HG03520 (cell line): ENCODE results near the gene PRKACG.

Source experiments
- ATAC-seq: cut with Tn5 transposase; IDR thresholded peaks from one replicate; pipeline ENCODE4 v1.9.1; 2021; ENCODE audit warnings: mild to moderate bottlenecking, moderate library complexity; ENCODE audit not compliant: unreplicated experiment

The PRKACG gene

GRCh38 chr9:68983522-68984424, 30.1 kb downstream of the PRKACG start:
- ATAC-seq, result peak; percentile 36

- ATAC-seq, result no peak
Measured at GRCh38 chr9:68983008-68983411, 30.9 kb downstream of the PRKACG start.

DNA sequence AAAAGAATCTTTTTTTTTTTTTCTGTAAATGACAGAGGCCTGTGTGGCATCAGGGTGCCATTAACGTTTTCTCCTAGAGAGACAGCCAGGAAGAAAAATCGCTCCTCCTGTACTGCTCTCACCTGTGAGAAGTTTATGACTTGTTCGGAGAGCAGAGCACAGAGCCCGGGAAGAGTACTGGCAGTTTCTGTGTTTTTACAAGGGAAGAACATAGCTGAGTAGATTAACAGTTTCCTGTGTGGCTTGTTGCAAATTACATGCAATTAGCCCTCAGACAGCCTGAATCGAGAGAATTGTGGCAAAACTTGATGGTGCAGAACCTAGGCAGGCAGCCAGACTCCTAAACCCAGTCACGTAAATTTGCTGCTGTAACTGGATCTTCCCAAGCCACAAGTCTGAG, 32.1 kb downstream of the PRKACG start:
- peak; percentile 47 for ATAC-seq

- no peak for ATAC-seq
Measured at GRCh38 chr9:68980341-68980914, 33.5 kb downstream of the PRKACG start.

DNA sequence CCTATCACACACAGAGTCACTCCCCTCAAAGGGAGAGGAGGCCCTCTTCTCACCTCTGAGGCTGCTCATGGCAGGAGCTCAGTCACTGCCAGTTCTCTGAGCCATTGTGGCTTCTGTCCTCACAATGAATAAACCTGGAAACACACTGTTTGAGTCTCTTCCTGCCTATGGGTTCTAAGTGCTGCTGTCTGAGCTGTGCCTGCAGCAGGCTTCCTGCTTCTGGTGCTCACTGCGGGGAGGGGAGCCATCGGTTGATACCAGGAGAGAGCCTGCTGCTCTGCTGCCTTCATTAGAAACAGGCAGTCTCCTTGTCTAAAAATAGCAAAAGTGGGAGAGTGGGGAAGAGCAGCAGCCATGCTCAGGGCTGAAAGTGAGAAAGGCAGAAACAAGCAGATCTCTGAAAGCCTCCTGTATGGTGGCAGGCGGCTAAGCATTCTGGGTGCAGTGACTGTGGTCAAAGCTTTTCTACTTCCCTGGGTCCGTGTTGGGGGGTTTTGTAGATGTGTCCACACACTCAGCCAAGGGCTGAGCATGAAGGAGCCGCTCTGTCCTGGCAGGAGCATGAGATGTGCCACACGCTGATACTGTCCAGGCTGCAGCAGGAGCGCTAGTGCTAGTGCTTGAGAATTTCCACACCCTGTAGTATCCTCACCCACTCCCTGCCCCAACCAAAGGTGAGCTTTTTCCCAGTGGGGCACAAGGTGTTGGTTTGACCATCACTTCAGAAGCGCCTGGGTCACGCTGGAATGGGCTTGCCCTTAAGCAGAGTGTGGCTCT, 34.2 kb downstream of the PRKACG start:
- no peak for ATAC-seq

GRCh38 chr9:68978501-68978900, 35.4 kb downstream of the PRKACG start:
- no peak for ATAC-seq

- ATAC-seq, result no peak
Measured at GRCh38 chr9:68978066-68978465, 35.8 kb downstream of the PRKACG start.

DNA sequence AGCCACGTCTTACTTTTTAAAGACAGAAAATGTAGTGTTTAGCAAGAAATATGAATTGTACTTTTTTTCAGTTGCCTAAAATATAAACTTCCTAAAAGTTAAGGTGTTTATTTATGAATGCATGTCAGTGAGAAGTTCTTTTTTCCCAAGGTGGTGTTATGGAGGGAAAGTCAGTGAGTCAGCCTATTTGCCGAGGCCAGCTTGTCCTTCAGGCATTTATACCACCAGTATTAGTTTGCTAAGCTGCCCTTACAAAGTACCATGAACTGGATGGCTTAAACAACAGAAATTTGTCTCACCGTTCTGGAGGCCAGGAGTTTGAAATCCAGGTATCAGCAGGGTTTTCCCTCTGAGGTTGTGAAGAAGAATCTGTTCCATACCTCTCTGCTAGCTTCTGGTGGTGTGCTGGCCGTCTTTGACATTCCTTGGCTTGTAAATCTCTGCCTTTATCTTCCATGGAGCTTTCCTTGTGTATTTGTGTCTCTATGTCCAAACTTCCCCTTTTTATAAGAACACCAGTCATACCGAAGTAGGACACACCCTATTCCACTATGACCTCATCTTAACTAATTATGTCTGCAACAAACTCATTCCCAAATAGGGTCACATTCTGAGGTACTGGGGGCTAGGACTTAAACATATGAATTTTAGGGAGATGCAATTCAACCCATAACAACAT, 38.4 kb downstream of the PRKACG start:
- no peak for ATAC-seq

- ATAC-seq, result no peak
Measured at GRCh38 chr9:68974901-68975300, 39.0 kb downstream of the PRKACG start.

- ATAC-seq, result peak; percentile 98
Measured at GRCh38 chr9:68974431-68974830, 39.5 kb downstream of the PRKACG start.

DNA sequence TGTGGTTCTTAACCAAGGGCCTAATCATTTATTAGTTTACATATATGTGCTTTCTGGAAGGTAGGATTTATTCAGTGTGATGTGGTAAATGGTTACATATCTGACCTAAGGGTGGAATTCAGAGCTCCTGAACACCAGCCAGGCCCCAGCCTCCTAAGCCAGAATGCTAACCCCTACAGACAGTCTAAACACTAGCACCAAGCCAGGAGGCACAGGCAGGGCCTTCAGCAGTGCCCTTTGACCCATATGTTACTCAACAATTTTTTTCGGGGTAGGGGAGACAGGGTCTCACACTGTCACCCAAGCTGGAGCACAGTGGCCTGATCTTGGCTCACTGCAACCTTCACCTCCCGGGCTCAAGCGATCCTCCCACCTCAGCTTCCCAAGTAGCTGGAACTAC, 40.3 kb downstream of the PRKACG start:
- no peak for ATAC-seq

DNA sequence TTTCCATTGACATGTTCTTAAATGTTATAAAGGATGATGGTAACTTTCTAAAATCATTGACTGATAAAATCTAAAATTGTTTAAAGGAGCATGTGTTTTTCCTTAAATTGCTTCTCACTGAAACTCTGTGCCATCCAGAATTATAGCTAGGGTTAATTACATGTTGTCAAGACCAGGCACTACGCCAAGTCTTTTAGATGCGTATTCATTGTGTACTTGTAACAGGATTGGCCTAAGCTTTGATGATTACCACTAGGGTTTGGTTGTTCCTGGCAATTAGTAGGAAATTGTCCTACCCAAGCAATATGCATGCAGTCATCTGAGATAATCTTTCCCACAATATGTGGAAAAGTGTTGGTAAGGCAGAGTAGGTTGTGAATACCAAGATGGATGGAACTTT, 43.8 kb downstream of the PRKACG start:
- no peak for ATAC-seq

GRCh38 chr9:68969538-68969937, 44.4 kb downstream of the PRKACG start:
- ATAC-seq, result no peak

DNA sequence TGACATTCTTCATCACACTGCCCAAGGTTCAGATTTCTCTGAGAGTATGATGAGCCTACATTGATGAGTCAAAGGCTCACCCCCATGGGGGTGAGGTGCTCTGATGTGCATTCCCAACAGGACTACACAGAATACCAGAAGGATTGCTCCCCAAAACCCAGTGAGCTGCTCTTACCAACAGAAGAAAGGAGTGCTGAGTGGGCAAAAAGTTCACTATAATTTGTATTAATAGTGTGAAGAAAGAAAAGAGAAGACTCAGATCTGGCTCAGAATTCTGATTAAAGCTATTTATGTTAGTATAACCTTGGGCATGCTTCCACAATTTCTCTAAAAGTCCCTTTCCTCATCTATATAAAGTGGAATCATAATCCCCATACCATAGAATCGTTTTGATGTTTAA, 46.1 kb downstream of the PRKACG start:
- no peak for ATAC-seq

DNA sequence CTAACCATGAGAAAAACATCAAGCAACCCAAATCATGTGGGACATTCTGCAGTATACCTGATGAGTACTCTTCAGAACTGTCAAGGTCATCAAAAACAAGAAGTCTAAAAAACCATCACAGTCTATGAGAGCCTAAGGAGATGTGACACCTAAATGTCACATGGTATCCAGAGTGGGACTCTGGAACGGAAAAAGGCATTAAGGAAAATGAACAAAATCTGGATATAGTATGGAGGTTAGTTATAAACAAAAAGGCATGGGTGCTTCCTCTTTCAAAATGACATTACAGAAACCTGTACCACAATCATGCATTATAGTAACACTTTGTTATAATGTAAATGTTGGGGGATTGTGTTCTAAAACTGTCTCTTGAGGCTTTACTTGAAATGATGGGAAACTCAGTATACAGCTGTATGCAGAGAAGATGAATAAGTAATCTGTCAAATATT, 47.4 kb downstream of the PRKACG start:
- no peak for ATAC-seq

DNA sequence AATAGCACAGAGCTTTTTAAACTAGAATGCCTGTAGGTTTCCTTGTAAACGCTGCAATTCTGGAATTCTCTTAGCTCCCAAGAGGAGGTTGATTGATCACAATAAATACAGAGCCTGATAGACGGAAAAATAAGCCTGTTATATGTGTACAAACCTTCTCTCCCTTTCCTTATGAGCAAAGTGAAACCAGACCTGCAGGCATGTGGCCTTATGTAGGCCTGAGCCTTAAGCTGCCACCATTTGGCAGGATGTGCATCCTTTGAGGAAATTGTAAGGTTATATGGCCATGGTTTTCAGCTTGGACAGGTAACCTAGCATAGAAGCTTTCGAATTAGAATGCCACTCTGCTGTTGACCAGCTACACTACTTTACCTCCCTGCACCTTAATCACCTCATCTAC, 49.1 kb downstream of the PRKACG start:
- ATAC-seq, result no peak

DNA sequence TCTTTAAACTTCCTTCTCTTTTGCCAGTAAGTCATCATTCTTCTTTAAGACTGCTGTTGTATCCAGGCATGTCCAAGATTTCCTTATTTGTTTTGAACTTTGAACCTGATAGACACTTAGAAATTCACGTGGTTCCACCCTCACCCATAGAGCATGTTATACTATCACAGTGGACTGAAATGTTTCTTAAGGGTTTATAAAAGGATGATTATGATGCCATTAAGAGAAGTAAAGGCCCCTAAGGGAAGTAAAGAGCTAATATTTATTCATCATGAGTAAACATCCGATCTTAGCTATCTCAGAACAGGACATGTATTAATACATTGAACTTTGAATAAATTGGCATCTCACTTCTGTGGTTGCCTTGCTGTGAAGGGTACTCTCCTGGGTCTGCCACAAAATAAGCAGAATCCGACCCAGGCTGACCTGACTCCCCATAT, 49.8 kb downstream of the PRKACG start:
- no peak for ATAC-seq

DNA sequence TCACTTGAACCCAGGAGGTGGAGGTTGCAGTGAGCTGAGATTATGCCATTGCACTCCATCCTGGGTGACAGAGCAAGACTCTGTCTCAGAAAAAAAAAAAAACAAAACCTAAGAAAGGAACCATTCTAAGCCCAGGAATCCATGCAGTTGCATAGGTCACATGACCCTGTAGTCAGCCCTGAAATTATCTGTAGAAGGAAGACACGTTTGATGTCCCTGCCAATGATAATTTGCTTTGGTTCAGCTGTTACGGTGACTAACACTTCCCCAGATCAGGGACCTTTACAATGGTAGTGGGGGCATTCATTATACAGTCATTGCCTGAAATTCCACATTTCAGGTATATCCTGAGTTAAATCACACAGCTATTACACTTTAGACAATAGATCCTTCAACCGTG, 50.5 kb downstream of the PRKACG start:
- ATAC-seq, result no peak
